A673 (cell line): ENCODE measurements around the gene TENM4. TPM values are rescaled to one million over a fixed set of nuclear protein-coding genes. Genes with fewer than 3 reads are reported as not detected.

Source experiments
- BruUV-seq: library from RNA; stranded (reverse); fragments of 400-500 nt; replicated peaks from 2 replicates; lab custom pipeline; 2021; lab: Mats Ljungman, UMichigan
- CTCF ChIA-PET: fragments of 300-600 bp; sonication (Branson Sonifier 250); formaldehyde crosslinking; loops from one replicate; lab custom pipeline; 2022; ENCODE audit warnings: antibody characterized with exemption; lab: Charles Lee
- POLR2A ChIA-PET: fragments of 300-600 bp; sonication (Branson Sonifier 250); formaldehyde crosslinking; loops from one replicate; lab custom pipeline; 2022; ENCODE audit warnings: antibody characterized with exemption; ENCODE audit not compliant: low non-redundant PET; lab: Charles Lee
- DNase-seq: peaks from one replicate; pipeline ENCODE4 v3.0.0-alpha.2; 2015; ENCODE audit warnings: low spot score
- H3K27ac ChIP-seq: fragments of 200-600 bp; sonication (generic); 2 replicates; pipeline ENCODE4 v1.5.1; 2016; ENCODE audit warnings: mixed run types, low read depth, mild to moderate bottlenecking, mixed read lengths, antibody characterized with exemption, low read length; ENCODE audit not compliant: poor library complexity, severe bottlenecking
- H3K27me3 ChIP-seq: fragments of 200-600 bp; sonication (generic); replicated peaks from 2 replicates; pipeline ENCODE4 v1.6.1; 2017; ENCODE audit warnings: mixed run types, low read depth, mild to moderate bottlenecking, mixed read lengths, antibody characterized with exemption, low read length; ENCODE audit not compliant: insufficient read depth, poor library complexity
- H3K36me3 ChIP-seq: fragments of 200-600 bp; sonication (generic); 2 replicates; pipeline ENCODE4 v1.6.1; 2016; ENCODE audit warnings: mixed run types, mild to moderate bottlenecking, mixed read lengths, antibody characterized with exemption, low read length; ENCODE audit not compliant: insufficient read depth, poor library complexity, severe bottlenecking
- H3K4me1 ChIP-seq: fragments of 200-600 bp; sonication (generic); 2 replicates; pipeline ENCODE4 v1.6.1; 2017; ENCODE audit warnings: mixed run types, mild to moderate bottlenecking, mixed read lengths, antibody characterized with exemption, low read length; ENCODE audit not compliant: insufficient read depth, poor library complexity, severe bottlenecking
- H3K4me3 ChIP-seq: fragments of 200-600 bp; sonication (generic); 2 replicates; pipeline ENCODE4 v1.5.1; 2016; ENCODE audit warnings: low read depth, mixed run types, mild to moderate bottlenecking, mixed read lengths, low read length; ENCODE audit not compliant: poor library complexity, severe bottlenecking
- H3K9me3 ChIP-seq: fragments of 200-600 bp; sonication (generic); 2 replicates; pipeline ENCODE4 v1.6.1; 2016; ENCODE audit warnings: mixed run types, low read depth, mild to moderate bottlenecking, mixed read lengths, antibody characterized with exemption, low read length; ENCODE audit not compliant: poor library complexity, severe bottlenecking
- CTCF ChIP-seq: fragments of 300-800, 200-600 bp; sonication (generic); conservative IDR thresholded peaks from 2 replicates; pipeline ENCODE4 v1.5.1; 2017; ENCODE audit warnings: low read depth, mild to moderate bottlenecking, antibody characterized with exemption, low read length, moderate library complexity, mixed read lengths
- EZH2 ChIP-seq: fragments of 200-600 bp; sonication (generic); IDR thresholded peaks from 2 replicates; pipeline ENCODE4 v1.6.1; 2017; ENCODE audit warnings: borderline replicate concordance, low read depth, mild to moderate bottlenecking, mixed read lengths, antibody characterized with exemption, low read length; ENCODE audit not compliant: poor library complexity, severe bottlenecking
- intact Hi-C: fragments of 100-400 bp; cut with micrococcal nuclease; formaldehyde crosslinking; loops from one replicate; pipeline ENCODE4 v1.10.0; 2022; ENCODE audit not compliant: unreplicated experiment
- total RNA-seq: library from RNA; stranded (reverse); gene quantifications from 2 replicates; pipeline ENCODE4 v1.2.3, GENCODE V29; 2021

Gene TENM4
- total RNA-seq, 1 experiment from 2014 or later, result 0.11 TPM

- no peak overlapping the region for H3K4me3 ChIP-seq
- no TSS peak for BruUV-seq
- TF ChIP-seq CTCF, result no peak
- no peak for TF ChIP-seq EZH2
- H3K36me3 ChIP-seq, result no peaks in the 10 kb centered on the region
- no peaks in the 10 kb centered on the region for H3K9me3 ChIP-seq
- no peak overlapping the region for H3K27ac ChIP-seq
- ChIA-PET CTCF (no interaction called here), POLR2A (no interaction called here)
- DNase-seq, result no peak
- H3K27me3 ChIP-seq, result no peaks in the 10 kb centered on the region
- intact Hi-C loops, result no loop called here
- H3K4me1 ChIP-seq, result no peaks in the 10 kb centered on the region
These were observed 150.1 kb downstream of the TENM4 start for GRCh38 chr11:79290761-79291160.

- intact Hi-C loops, result no loop called here
- H3K4me3 ChIP-seq, result no peak overlapping the region
- no peak for TF ChIP-seq CTCF
- no peak for TF ChIP-seq EZH2
- BruUV-seq, result no TSS peak
- DNase-seq, result no peak
- no peak overlapping the region for H3K27ac ChIP-seq
- H3K36me3 ChIP-seq, result no peaks in the 10 kb centered on the region
- CTCF ChIA-PET, result no interaction called here
- H3K4me1 ChIP-seq, result no peaks in the 10 kb centered on the region
- H3K9me3 ChIP-seq, result no peaks in the 10 kb centered on the region
- POLR2A ChIA-PET, result no interaction called here
- no peaks in the 10 kb centered on the region for H3K27me3 ChIP-seq
These were observed 152.9 kb downstream of the TENM4 start for GRCh38 chr11:79287952-79288351.

- H3K4me3 ChIP-seq, result no peak overlapping the region
- no peak overlapping the region for H3K27ac ChIP-seq
- ChIA-PET POLR2A (no interaction called here), CTCF (no interaction called here)
- H3K4me1 ChIP-seq, result no peaks in the 10 kb centered on the region
- no peaks in the 10 kb centered on the region for H3K36me3 ChIP-seq
- no TSS peak for BruUV-seq
- DNase-seq, result no peak
- no peaks in the 10 kb centered on the region for H3K9me3 ChIP-seq
- TF ChIP-seq CTCF, result no peak
- no peak for TF ChIP-seq EZH2
- intact Hi-C loops, result no loop called here
- H3K27me3 ChIP-seq, result no peaks in the 10 kb centered on the region
These were observed 155.1 kb downstream of the TENM4 start for GRCh38 chr11:79285756-79286155.
